Measurements from ENCODE around the gene RBM4.

RBM4 gene

GRCh38 chr11:66692871-66693331 lies 54.4 kb downstream of the RBM4 start:
- no peak overlapping the region for H3K27ac ChIP-seq
- TF ChIP-seq ZFX (IDR thresholded peaks at IDR 0.05; ENCODE audit: borderline replicate concordance) (no peak), CTCF (IDR thresholded peaks at IDR 0.05) (no peak)

DNA sequence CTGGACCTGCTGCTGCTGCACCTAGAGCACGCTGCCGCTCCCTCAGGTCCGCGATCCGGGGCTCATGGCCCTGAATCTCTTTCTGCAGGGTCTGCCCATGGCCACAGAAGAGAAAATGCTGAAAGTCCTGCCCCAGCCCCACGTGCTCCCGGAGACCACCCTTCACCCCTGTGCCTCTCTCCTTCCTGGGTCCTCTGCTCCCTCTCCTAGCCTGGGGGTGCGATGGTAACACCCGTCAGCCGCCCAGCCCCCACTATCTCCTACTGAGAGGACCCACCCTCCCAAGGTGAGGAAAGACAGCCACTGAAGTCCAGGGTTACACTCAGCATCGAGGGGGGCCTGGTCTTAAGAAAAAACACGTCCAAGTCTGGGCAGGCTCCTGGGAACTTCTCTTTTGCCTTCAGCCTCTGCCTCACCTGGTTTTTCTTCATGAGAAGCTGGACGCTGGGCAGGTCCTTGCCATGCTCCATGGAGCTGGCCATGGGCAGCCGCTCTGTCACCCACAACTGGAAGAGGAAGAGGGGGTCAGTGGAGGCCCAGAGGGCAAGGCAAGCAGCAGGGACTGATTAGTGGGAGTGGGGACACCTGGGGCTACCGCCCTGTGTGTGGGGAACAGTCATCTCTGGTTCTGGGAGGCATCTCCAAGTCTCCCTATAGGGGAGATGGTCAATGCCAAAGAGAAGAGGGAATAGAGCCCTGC lies 55.0 kb downstream of the RBM4 start:
- TF ChIP-seq ZFX (IDR thresholded peaks at IDR 0.05; ENCODE audit: borderline replicate concordance) (no peak), CTCF (IDR thresholded peaks at IDR 0.05) (no peak)
- H3K27ac ChIP-seq, result no peak overlapping the region

DNA sequence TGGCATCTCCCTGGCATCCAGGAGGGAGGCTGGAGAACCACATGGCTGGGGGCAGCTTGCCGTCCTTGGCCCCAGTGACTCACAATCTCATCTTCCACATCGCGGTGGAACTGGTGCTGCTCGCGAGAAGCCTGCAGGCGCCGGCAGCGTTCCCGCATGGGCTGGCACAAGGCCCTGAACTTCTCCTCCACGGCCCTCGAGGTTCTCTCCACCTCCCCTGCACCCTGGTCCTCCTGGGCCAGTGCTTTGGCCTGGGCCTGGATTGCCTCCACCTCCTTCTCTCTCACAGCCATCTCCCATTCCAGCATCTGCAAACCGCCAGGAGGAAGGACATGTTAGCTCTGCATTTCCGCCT lies 55.5 kb downstream of the RBM4 start:
- TF ChIP-seq ZFX (IDR thresholded peaks at IDR 0.05; ENCODE audit: borderline replicate concordance) (no peak), CTCF (IDR thresholded peaks at IDR 0.05) (no peak)
- no peak overlapping the region for H3K27ac ChIP-seq

DNA sequence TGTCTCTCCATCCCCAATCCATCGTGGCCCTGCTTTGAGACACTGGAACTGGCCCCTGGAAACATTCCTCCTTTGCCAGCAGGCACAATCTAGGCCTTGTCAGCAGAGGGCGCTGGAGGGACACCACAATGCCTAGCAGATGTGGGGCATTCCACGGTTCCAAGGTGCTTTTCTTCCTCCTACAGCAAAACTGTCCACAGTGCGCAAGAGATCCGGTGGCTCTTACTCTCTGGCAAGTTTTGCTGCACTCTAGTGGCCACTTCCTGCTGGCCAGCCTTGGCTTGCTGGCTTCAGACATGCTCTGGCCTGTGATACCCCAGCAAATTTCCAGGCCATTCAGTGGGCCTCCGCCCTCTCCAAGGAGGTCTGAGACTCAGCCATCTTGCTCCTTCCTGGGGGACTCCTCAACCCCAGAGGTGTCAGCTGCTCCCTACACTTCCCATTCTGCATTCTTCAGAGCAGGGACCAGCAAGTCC lies 56.3 kb downstream of the RBM4 start:
- TF ChIP-seq ZFX (IDR thresholded peaks at IDR 0.05; ENCODE audit: borderline replicate concordance) (no peak), CTCF (IDR thresholded peaks at IDR 0.05) (peak; percentile 98)
- no peak overlapping the region for H3K27ac ChIP-seq

Measured in 22Rv1 (cell line).